Transverse colon (tissue), 4 donors: Measurements from ENCODE around the gene CPLX4. TPM values are rescaled to one million over a fixed set of nuclear protein-coding genes. Genes with fewer than 3 reads are reported as not detected.

Experiments
- DNase-seq: peaks from one replicate; pipeline ENCODE4 v3.0.0-alpha.2; 2019
- H3K27ac ChIP-seq, 4 donors: fragments of 200-600 bp; sonication (generic); 2 replicates each; pipeline ENCODE4 v1.5.1; 2016 to 2018; ENCODE audit warnings: inconsistent platforms in 4 of 4
- H3K27me3 ChIP-seq: fragments of 200-600 bp; sonication (generic); 2 replicates; pipeline ENCODE4 v1.5.1; 2017; ENCODE audit warnings: inconsistent platforms
- H3K36me3 ChIP-seq, 4 donors: fragments of 200-600 bp; sonication (generic); 2 replicates each; pipeline ENCODE4 v1.5.1; 2017 to 2019; ENCODE audit warnings: inconsistent platforms in 4 of 4
- H3K4me1 ChIP-seq, 4 donors: fragments of 200-600 bp; sonication (generic); 2 replicates each; pipeline ENCODE4 v1.5.1; 2017 to 2020; ENCODE audit warnings: inconsistent platforms in 4 of 4
- H3K4me3 ChIP-seq, 4 donors: fragments of 200-600 bp; sonication (generic); 1 replicate in 1 of 4; 2 replicates in 3 of 4; pipeline versions ENCODE4 v1.5.1 to v1.6.1; 2017 to 2019; ENCODE audit warnings: inconsistent platforms in 4 of 4
- H3K9me3 ChIP-seq, 2 donors: fragments of 200-600 bp; sonication (generic); 2 replicates each; pipeline ENCODE4 v1.5.1; 2017 to 2019; ENCODE audit warnings: inconsistent platforms in 2 of 2
- EP300 ChIP-seq: sonication (generic); formaldehyde crosslinking; IDR thresholded peaks from one replicate; pipeline ENCODE4 v1.6.1; 2017; ENCODE audit warnings: antibody characterized with exemption, low read depth
- POLR2A ChIP-seq: fragments of 450-650 bp; IDR thresholded peaks from one replicate; pipeline ENCODE4 v1.6.1; 2016; ENCODE audit warnings: antibody characterized with exemption, mild to moderate bottlenecking, moderate library complexity
- POLR2AphosphoS5 ChIP-seq, 3 donors: sonication (generic); formaldehyde crosslinking; IDR thresholded peaks; one replicate each; pipeline ENCODE4 v1.6.1; 2016; ENCODE audit warnings: antibody characterized with exemption in 3 of 3
- WGBS, 2 donors: methylation state at CpG; one replicate each; pipeline ENCODE4 v1.1.5; 2018; ENCODE audit warnings: low coverage in 1 of 2; 5-methylcytosine and 5-hydroxymethylcytosine counted together
- in situ Hi-C, 4 donors: fragments of 200-750 bp; cut with MboI; loops; one replicate each; pipeline versions ENCODE4 v1.15.0 to v1.15.1; 2017; ENCODE audit warnings: low sequenced_read_pairs in 3 of 4, low pct_ligation_motif_present in 1 of 4, low pct_unique_long_range_greater_than_20kb in 1 of 4
- intact Hi-C: fragments of 100-400 bp; cut with DNase I; formaldehyde crosslinking; loops from one replicate; pipeline ENCODE4 v1.15.1; 2023; ENCODE audit warnings: low total_unique reads
- total RNA-seq, 4 donors: library from RNA; depleted of rRNA; stranded (reverse); fragments of >200 nt; gene quantifications; one replicate each; pipeline ENCODE4 v1.1.0, GENCODE V29; 2016
- TF ChIP-seq, protein P1 (sequence below), 5 experiments: fragments of 200-600 bp in 3 of 5; fragments of 450-650 bp in 2 of 5; sonication (generic) in 3 of 5; IDR thresholded peaks; 1 replicate in 2 of 5; 2 replicates in 3 of 5; pipeline ENCODE4 v1.5.1; 2016 to 2017; ENCODE audit warnings: antibody characterized with exemption in 5 of 5, inconsistent platforms in 3 of 5, mild to moderate bottlenecking in 2 of 5, moderate library complexity in 1 of 5

The CPLX4 gene
- total RNA-seq, 4 donors from 2014 or later = not detected

DNA sequence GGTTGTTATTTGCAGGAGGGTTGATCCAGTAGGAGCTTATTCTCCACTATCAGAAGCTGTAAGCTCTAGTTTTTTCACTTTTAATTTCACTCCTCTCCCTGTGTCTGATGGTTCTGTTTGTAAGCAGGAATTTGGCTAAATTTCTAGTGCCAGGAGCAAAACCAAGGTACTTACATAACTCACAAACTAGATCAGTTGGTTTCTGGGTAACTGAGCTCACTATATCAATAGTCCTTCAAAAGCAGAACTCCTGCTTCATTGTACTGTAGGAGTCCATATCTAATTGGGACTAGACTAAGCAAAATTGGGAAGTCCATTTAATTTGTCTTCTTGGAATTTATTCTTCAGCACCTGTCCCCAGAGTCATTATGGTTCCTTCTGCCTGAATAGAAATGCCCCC lies 25.1 kb downstream of the CPLX4 start:
- in situ Hi-C loops = no loop called here
- Histone ChIP-seq H3K36me3 (no peaks in the 10 kb centered on the region), H3K4me3 (no peak overlapping the region), H3K27ac (no peak overlapping the region), H3K4me1 (no peaks in the 10 kb centered on the region), H3K9me3 (no peaks in the 10 kb centered on the region), H3K27me3 (peaks cover 39% of the 10 kb centered on the region)
- intact Hi-C loops = no loop called here
- DNase-seq = no peak
- TF ChIP-seq POLR2AphosphoS5 (IDR thresholded peaks at IDR 0.05) (no peak), EP300 (no peak), POLR2A (no peak)
- TF ChIP-seq, protein P1, sequence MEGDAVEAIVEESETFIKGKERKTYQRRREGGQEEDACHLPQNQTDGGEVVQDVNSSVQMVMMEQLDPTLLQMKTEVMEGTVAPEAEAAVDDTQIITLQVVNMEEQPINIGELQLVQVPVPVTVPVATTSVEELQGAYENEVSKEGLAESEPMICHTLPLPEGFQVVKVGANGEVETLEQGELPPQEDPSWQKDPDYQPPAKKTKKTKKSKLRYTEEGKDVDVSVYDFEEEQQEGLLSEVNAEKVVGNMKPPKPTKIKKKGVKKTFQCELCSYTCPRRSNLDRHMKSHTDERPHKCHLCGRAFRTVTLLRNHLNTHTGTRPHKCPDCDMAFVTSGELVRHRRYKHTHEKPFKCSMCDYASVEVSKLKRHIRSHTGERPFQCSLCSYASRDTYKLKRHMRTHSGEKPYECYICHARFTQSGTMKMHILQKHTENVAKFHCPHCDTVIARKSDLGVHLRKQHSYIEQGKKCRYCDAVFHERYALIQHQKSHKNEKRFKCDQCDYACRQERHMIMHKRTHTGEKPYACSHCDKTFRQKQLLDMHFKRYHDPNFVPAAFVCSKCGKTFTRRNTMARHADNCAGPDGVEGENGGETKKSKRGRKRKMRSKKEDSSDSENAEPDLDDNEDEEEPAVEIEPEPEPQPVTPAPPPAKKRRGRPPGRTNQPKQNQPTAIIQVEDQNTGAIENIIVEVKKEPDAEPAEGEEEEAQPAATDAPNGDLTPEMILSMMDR (IDR thresholded peaks at IDR 0.05) = no peak

DNA sequence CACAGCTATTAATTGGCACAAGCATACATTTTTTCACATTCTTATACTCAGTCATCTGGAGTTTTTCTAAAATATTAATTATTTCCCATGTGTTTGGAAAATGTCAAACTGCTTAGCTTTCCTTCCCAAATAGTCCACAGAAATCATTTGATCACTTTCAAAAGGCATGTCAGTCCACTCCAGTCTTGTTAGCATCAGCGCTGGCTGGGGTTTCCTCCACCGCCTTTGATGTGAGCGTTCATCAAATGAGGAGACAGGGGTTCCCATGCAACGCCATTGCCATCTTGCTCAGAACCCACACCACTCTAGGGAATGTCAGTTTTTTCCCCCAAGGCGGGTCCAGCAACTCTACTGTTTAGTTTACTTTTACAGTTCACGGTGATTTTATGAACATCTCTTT lies 32.1 kb downstream of the CPLX4 start:
- intact Hi-C loops (no loop called here), in situ Hi-C loops (no loop called here)
- no peak for DNase-seq
- WGBS, 2 donors = 55 to 60% methylated on average over 3 to 6 of the region's 6 CpGs
- Histone ChIP-seq H3K4me1 (no peaks in the 10 kb centered on the region), H3K27ac (no peak overlapping the region), H3K27me3 (peaks cover 18% of the 10 kb centered on the region), H3K36me3 (no peaks in the 10 kb centered on the region), H3K9me3 (no peaks in the 10 kb centered on the region), H3K4me3 (no peak overlapping the region)
- no peak for TF ChIP-seq EP300
- TF ChIP-seq, protein P1 (IDR thresholded peaks at IDR 0.05) = no peak
- TF ChIP-seq POLR2AphosphoS5 (IDR thresholded peaks at IDR 0.05) = no peak
- no peak for TF ChIP-seq POLR2A

DNA sequence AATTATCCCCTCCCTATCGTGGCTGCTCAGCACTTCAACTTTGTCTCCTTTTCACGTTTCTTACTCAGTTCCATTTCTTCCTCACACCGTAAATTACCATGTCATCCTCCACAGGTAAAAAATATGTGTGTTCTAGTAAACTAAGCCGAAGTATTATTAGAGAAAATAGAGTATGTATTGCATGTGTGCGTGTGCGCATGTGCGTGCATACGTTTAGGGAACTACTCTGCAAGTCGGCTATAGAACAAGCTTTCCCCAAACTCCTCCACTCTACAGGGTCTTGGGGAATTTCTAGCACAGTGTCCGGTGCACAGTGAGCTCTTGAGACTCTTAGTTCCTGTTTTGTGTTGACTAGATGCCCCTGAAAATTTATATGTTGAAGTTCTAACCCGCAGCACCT lies 36.1 kb downstream of the CPLX4 start:
- Histone ChIP-seq H3K9me3 (no peaks in the 10 kb centered on the region), H3K4me3 (no peak overlapping the region), H3K36me3 (no peaks in the 10 kb centered on the region), H3K27ac (no peak overlapping the region), H3K27me3 (peaks cover 38% of the 10 kb centered on the region), H3K4me1 (no peaks in the 10 kb centered on the region)
- DNase-seq = no peak
- intact Hi-C loops (no loop called here), in situ Hi-C loops (no loop called here)
- 81 to 89% methylated on average over 8 to 11 of the region's 11 CpGs for WGBS, 2 donors
- no peak for TF ChIP-seq EP300
- no peak for TF ChIP-seq POLR2A
- TF ChIP-seq, protein P1 (IDR thresholded peaks at IDR 0.05) = no peak

DNA sequence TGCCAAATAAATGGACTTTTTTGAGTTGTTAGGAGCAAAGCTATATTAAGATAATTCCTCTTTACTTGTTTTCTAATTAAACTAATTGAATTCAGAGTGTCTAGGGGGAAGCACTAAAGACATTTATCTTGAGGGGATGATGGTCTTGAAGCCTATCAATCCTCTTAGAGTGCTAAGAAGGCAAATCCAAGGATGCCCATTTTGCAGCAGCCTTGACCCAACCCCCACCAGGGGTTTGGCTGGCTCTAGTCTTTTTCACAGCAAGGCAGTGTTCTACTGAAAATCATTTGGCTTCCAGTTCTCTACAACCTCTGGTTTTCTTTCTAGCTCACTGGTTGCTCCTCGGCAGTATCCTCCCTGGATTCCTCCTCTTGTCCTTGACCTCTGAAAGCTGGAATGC lies 38.7 kb downstream of the CPLX4 start:
- Histone ChIP-seq H3K4me1 (no peaks in the 10 kb centered on the region), H3K9me3 (no peaks in the 10 kb centered on the region), H3K27ac (no peak overlapping the region), H3K36me3 (no peaks in the 10 kb centered on the region), H3K27me3 (peaks cover 63% of the 10 kb centered on the region), H3K4me3 (no peak overlapping the region)
- in situ Hi-C loops (no loop called here), intact Hi-C loops (no loop called here)
- no peak for DNase-seq
- TF ChIP-seq POLR2A (no peak), POLR2AphosphoS5 (IDR thresholded peaks at IDR 0.05) (no peak), EP300 (no peak)
- TF ChIP-seq, protein P1 (IDR thresholded peaks at IDR 0.05) = no peak
- WGBS, 2 donors = 43% methylated on average over 1 of the region's 1 CpG; no CpG with 5 or more reads in 1 of the 2 donors
